Effector memory CD8-positive, alpha-beta T cell (primary cell): Measurements from ENCODE around the gene SPATA32.

Source experiments
- ATAC-seq: fragments of 150-1000 bp; cut with Tn5 transposase; replicated peaks from 2 replicates; pipeline ENCODE4 v1.10.0; 2021; ENCODE audit warnings: mild to moderate bottlenecking, moderate library complexity
- DNase-seq, 3 experiments: peaks; one replicate each; pipeline ENCODE4 v3.0.0; 2021
- H3K27ac Mint-ChIP-seq, 2 donors: one replicate each; pipeline ENCODE4 v1.8.0; 2022; ENCODE audit warnings: mild to moderate bottlenecking in 2 of 2, mixed read lengths in 2 of 2, moderate library complexity in 2 of 2
- H3K27me3 Mint-ChIP-seq, 2 donors: one replicate each; pipeline ENCODE4 v1.8.0; 2022; ENCODE audit warnings: mixed read lengths in 2 of 2
- H3K36me3 Mint-ChIP-seq: one replicate; pipeline ENCODE4 v1.8.0; 2022; ENCODE audit warnings: mild to moderate bottlenecking, moderate library complexity, mixed read lengths; ENCODE audit not compliant: insufficient read depth
- H3K4me1 Mint-ChIP-seq, 2 donors: one replicate each; pipeline ENCODE4 v1.8.0; 2022; ENCODE audit warnings: low read depth in 2 of 2, mixed read lengths in 2 of 2
- H3K4me3 Mint-ChIP-seq, 2 donors: one replicate each; pipeline ENCODE4 v1.8.0; 2022; ENCODE audit warnings: mild to moderate bottlenecking in 2 of 2, mixed read lengths in 2 of 2, moderate library complexity in 2 of 2
- H3K9me3 Mint-ChIP-seq, 2 donors: one replicate each; pipeline ENCODE4 v1.8.0; 2022; ENCODE audit warnings: mixed read lengths in 2 of 2

SPATA32 gene

DNA sequence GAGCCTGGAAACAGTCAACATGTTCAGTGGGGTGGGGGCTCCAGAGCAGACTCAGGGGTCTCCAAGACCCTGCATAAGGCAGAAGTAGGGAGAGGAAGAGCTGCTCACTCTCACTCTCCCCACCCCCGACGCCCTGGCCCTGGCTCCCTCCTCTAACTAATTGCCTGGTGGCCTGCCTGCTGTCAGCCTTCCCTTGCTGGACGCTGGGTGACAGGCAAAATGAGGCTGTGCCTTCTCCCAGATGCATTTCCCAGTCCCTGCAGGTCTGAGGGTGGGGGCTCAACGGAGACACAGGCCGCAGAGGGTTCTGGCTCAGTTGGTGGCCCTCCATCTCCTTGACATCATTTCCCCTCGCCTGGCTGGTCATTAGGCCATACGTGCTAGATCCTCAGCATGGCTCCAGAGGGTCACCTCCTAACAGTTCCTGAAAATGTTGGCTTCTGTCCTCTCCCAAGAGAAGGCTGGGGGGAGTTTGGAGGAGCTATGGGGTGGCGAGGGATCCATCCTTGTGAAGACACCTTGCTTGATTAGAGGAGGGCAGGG, 38.8 kb downstream of the SPATA32 start:
- Mint-ChIP-seq H3K4me3 (peak overlapping the region; percentile 97 to 98), H3K9me3 (no peaks in the 10 kb centered on the region), H3K27ac (peak overlapping the region; percentile 100), H3K36me3 (peaks cover 78% of the 10 kb centered on the region), H3K27me3 (no peaks in the 10 kb centered on the region), H3K4me1 (peaks cover 69 to 73% of the 10 kb centered on the region in 2 donors)
- DNase-seq (no peak), ATAC-seq (no peak)

DNA sequence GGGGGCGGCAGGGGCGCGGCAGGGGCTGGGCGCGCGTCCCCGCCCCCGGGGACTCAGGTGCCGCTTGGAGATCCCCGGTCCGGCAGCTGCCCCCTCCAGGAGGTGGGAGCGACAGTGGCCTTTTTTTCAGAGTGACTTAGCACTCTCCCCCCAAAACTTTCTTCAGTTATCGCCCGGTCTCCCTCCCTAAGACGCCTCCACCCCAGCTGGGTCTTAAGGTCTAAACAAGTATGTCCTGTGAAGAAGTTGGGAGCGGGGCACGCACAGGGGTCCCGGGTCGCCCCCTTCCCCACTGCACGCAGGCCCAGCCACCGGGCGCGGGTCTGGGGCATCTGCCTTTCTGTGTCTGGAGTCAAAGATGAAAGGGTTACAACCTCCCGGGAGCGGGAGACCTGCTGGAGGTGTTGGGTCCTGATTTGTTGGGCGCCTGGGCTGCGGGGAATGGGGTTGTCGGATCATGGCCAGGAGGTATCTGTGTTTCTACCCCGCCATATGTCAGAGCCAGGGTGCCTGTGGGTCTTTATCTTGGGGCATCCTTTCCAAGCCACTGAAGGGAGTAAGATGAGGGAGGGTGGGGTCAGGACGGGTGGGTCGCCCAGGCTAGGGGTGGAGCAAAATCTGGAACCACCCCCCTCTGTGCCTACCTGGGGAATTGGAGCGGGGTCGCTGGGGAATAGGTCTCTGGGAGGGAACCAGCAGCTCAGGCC, 39.5 kb downstream of the SPATA32 start:
- H3K4me1 Mint-ChIP-seq: peaks cover 64 to 71% of the 10 kb centered on the region in 2 donors
- H3K27ac Mint-ChIP-seq: peak overlapping the region; percentile 100
- peak overlapping the region; percentile 97 to 98 for H3K4me3 Mint-ChIP-seq
- DNase-seq: no peak
- H3K27me3 Mint-ChIP-seq: no peaks in the 10 kb centered on the region
- peaks cover 76% of the 10 kb centered on the region for H3K36me3 Mint-ChIP-seq
- H3K9me3 Mint-ChIP-seq: no peaks in the 10 kb centered on the region
- ATAC-seq: no peak

DNA sequence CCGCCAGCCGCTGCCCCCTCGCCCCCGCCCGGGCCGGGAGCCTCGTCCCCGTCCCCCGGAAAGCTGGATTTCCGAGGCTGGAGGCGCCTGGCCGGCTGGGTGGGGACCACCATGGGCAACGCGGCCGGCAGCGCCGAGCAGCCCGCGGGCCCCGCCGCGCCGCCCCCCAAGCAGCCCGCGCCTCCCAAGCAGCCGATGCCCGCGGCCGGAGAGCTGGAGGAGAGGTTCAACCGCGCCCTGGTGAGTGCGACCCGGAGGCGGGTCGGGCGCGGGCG, 39.9 kb downstream of the SPATA32 start:
- Mint-ChIP-seq H3K4me1 (peaks cover 59 to 66% of the 10 kb centered on the region in 2 donors), H3K4me3 (peak overlapping the region; percentile 97 to 98), H3K36me3 (peaks cover 72% of the 10 kb centered on the region), H3K9me3 (no peaks in the 10 kb centered on the region), H3K27ac (peak overlapping the region in 1 of 2 donors; percentile 100), H3K27me3 (no peaks in the 10 kb centered on the region)
- ATAC-seq (no peak), DNase-seq (no peak)

DNA sequence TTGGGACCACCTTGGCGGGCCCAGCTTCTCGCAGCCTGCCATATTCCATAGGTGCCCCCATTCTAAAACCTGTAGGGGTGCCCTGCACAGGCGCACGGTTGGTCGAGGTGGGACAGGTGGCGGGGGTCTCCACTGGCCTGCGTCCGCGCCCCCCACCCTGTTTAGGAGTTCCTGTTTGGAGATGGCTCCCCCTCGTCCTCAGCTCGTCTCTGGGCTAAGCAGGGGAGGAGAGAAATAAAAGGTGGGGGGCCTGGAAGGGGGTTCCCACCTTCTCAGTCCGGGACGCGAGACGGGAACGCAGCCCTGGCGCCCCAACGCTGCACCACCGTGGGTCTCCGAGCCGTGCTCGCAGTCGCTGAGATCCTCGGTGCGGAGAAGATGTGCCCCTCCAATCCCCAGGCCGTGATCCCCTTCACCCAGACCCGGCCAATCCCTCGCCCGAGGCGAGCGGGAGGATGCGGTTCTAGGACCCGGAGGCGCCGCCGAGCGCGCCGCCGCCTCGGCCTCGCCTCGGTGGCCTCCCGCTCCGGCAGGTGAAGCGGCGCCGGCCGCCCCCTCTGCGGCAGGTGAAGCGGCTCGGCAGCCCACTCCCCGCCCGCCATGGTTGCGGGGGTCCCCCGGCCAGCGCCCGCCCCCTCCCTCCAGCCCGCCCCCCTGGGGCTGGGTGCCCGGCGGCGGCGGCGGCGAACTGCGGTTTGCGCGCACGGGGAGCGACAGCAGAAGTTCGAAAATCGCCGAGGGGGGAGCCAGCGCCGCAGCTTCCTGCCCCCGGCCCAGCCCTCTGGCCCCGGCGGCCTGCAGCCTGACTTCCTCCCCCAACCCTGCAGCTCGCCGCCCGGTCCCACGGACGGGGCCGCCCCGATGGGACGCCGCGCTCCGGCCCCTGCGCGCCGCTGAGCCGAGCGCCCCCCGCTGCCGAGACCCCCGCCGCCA, 40.5 kb downstream of the SPATA32 start, which contains the start of gene FMNL1:
FMNL1 (plus strand) TSS at position 805 of the 933 bp plus-strand sequence. CDS start 240 bp downstream, outside the sequence.
- Mint-ChIP-seq H3K27me3 (no peaks in the 10 kb centered on the region), H3K4me3 (peak within 1 kb of the TSS; percentile 97 to 98), H3K9me3 (no peaks in the 10 kb centered on the region), H3K4me1 (peaks cover 53 to 60% of the 10 kb centered on the region in 2 donors), H3K36me3 (peaks cover 70% of the 10 kb centered on the region), H3K27ac (peak within 1 kb of the TSS; percentile 100)
- DNase-seq (peak; percentile 55 to 60 (median 58)), ATAC-seq (peak; percentile 13)

DNA sequence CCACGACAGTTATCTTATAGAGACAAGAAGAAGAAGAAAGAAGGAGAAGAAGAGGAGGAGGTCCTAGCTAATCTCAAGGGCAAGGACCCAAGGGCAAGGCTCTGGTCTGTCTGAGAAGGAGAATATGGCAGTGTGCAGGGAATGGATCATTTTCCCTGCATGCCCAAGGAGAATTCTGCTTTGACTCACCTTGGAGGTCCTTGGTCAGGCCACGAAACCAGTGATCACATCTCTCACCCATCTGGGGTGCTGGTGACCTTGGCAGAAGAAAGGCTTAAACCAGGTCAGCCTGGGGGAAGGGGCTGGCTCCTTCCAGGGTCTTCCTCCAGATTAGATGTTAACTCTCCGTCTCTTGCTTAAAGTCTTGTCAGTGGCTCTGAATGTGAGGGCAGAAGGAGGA, 41.8 kb downstream of the SPATA32 start:
- no peak for DNase-seq

DNA sequence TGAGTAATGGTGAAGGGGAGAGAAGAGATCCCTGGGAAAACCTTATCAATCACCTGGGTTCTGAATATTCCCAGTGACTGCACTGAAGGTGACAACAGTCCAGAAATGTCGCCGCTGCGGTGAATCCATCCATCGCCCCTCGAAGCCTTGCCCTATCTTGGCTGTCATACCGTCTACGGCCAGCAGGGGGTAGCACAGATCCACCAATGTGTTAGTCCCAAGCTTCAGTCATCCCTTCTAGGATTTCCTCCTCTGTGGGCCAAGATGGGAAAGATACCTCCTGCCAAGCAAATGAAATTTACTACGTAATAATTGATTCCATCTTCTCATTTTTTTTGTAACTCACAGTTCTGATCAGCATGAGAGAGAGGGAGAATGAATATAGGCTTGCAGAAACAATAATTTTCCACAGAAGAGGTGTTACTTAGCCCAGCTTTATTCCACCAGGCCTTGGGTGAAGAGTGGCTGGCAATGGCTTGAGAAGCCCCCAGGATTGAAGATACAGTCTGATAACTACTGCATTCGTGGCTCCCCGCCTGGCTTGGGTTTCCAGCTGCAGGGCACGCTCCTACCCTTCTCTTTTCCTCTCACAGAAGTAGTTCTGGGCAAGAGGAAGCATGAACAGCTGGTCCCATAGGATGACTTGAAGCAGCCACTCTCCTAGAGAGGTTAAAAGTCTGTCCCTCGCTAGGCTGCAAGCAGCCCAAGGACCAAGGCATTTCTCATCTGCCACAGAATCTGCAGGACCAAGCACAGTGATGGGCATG, 42.8 kb downstream of the SPATA32 start:
- Mint-ChIP-seq H3K36me3 (peaks cover 64% of the 10 kb centered on the region), H3K27me3 (no peaks in the 10 kb centered on the region), H3K9me3 (no peaks in the 10 kb centered on the region), H3K4me3 (peak overlapping the region; percentile 79 to 83), H3K4me1 (peaks cover 32 to 40% of the 10 kb centered on the region in 2 donors), H3K27ac (peak overlapping the region in 1 of 2 donors; percentile 77)
- DNase-seq (peak; percentile 86 to 92 (median 91)), ATAC-seq (peak; percentile 16)

More for the DNA sequence above, 41.8 kb downstream of the SPATA32 start:
- Mint-ChIP-seq H3K4me3 (peak overlapping the region; percentile 79 to 83), H3K27me3 (no peaks in the 10 kb centered on the region), H3K36me3 (peaks cover 70% of the 10 kb centered on the region), H3K27ac (peak overlapping the region; percentile 41 to 88), H3K9me3 (no peaks in the 10 kb centered on the region), H3K4me1 (peaks cover 40 to 48% of the 10 kb centered on the region in 2 donors)
- ATAC-seq: no peak
